ENCODE measurements around the gene FSTL1. TPM values are rescaled to one million over a fixed set of nuclear protein-coding genes. Genes with fewer than 3 reads are reported as not detected.
A peak's percentile ranks its signal among the peaks of the same experiment; 100 is the strongest.

Gene FSTL1
- polyA plus RNA-seq, 2 of the 4 experiments (the other 2 are of a cell fraction): 57.7 to 118 TPM

- TF ChIP-seq GATA3 (IDR thresholded peaks at IDR 0.05; ENCODE audit: borderline replicate concordance) (no peak), TP53 (CRISPR knock-in tag; IDR thresholded peaks at IDR 0.05) (no peak), RAD21 (conservative IDR thresholded peaks at IDR 0.05 in 1 of 2, IDR thresholded peaks at IDR 0.05 in 1 of 2) (no peak), RCOR1 (IDR thresholded peaks at IDR 0.05; ENCODE audit: low read depth, low read length) (no peak), CBX8 (IDR thresholded peaks at IDR 0.05) (no peak), PBX3 (IDR thresholded peaks at IDR 0.05) (no peak), TFCP2L1 (CRISPR knock-in tag; IDR thresholded peaks at IDR 0.05) (no peak), HOXA7 (CRISPR knock-in tag; IDR thresholded peaks at IDR 0.05) (no peak), HOXB13 (CRISPR knock-in tag; IDR thresholded peaks at IDR 0.05; ENCODE audit: low read depth) (no peak), ZFP36 (IDR thresholded peaks at IDR 0.05; ENCODE audit: borderline replicate concordance, partially characterized antibody) (no peak), KDM1A (IDR thresholded peaks at IDR 0.05; ENCODE audit: low read depth) (no peak), EHMT2 (IDR thresholded peaks at IDR 0.05; ENCODE audit: low read depth) (no peak), EP300 (IDR thresholded peaks at IDR 0.05) (no peak), CHD2 (IDR thresholded peaks at IDR 0.05; ENCODE audit: low read length, partially characterized antibody) (no peak), CHD4 (IDR thresholded peaks at IDR 0.05; ENCODE audit: borderline replicate concordance) (no peak)
- TF ChIP-seq, protein P1, sequence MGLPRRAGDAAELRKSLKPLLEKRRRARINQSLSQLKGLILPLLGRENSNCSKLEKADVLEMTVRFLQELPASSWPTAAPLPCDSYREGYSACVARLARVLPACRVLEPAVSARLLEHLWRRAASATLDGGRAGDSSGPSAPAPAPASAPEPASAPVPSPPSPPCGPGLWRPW (IDR thresholded peaks at IDR 0.05): no peak
- TF ChIP-seq, protein P2, sequence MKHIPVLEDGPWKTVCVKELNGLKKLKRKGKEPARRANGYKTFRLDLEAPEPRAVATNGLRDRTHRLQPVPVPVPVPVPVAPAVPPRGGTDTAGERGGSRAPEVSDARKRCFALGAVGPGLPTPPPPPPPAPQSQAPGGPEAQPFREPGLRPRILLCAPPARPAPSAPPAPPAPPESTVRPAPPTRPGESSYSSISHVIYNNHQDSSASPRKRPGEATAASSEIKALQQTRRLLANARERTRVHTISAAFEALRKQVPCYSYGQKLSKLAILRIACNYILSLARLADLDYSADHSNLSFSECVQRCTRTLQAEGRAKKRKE (CRISPR knock-in tag; IDR thresholded peaks at IDR 0.05; ENCODE audit: low read depth): no peak
- WGBS (ENCODE audit: missing lambda C conversion rate): 0% methylated on average over 1 of the region's 1 CpG
- ATAC-seq: peak in 1 of 2 experiments; percentile 43; a peak in 2 of 6 replicates
- no peak overlapping the region for H3K27ac ChIP-seq
- FAIRE-seq: no peak
- DNase-seq (ENCODE audit: low read depth in 1 of 2, low spot score in 1 of 2): no peak
- POLR2A ChIA-PET: no interaction called here
- no peak overlapping the region for H3K4me2 ChIP-seq
- H3K4me3 ChIP-seq: no peak overlapping the region
- no peaks in the 10 kb centered on the region for H3K9me3 ChIP-seq
- CTCF ChIA-PET: interaction anchor here (0.6 kb wide), 2 partner anchors 66 to 1798 kb away, joined by 3 read pairs; no protein-coding TSS in a partner anchor
- no peaks in the 10 kb centered on the region for H3K4me1 ChIP-seq
Observed at GRCh38 chr3:120364821-120365220, 86.0 kb downstream of the FSTL1 start.

DNA sequence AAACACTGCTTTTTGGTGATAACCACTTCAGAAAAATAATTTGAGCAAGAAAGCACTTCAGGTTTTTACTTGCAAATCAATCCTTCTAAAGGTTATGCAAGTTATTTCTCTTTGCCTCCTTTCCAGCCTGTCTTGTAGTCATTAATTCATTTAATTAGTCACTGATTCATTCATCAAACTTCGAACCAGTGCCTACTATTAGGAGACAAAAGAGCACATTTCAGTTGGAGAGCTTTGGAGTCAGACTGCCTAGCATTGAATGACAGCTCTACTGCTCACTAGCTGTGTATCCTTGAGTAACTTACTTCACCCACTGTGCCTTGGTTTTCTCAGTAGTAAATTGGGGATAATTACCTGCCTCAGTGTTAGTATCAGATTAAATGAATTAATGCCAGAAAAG is 86.7 kb downstream of the FSTL1 start:
- FAIRE-seq (no peak), DNase-seq (ENCODE audit: low read depth in 1 of 2, low spot score in 1 of 2) (no peak), ATAC-seq (no peak)
- TF ChIP-seq KDM1A (IDR thresholded peaks at IDR 0.05; ENCODE audit: low read depth): no peak
- TF ChIP-seq EHMT2 (IDR thresholded peaks at IDR 0.05; ENCODE audit: low read depth): no peak
- no peak for TF ChIP-seq JUNB (IDR thresholded peaks at IDR 0.05)
- TF ChIP-seq ZC3H11A (IDR thresholded peaks at IDR 0.05): no peak
- no peak for TF ChIP-seq TFCP2L1 (CRISPR knock-in tag; IDR thresholded peaks at IDR 0.05)
- TF ChIP-seq HOXA7 (CRISPR knock-in tag; IDR thresholded peaks at IDR 0.05): no peak
- no peak for TF ChIP-seq FOXS1 (CRISPR knock-in tag; IDR thresholded peaks at IDR 0.05)
- no peak for TF ChIP-seq RARB (CRISPR knock-in tag; IDR thresholded peaks at IDR 0.05)
- no peak for TF ChIP-seq JUN (IDR thresholded peaks at IDR 0.05)
- no peak for TF ChIP-seq PHF8 (IDR thresholded peaks at IDR 0.05; ENCODE audit: borderline replicate concordance, low read depth)
- no peak for TF ChIP-seq GATA3 (IDR thresholded peaks at IDR 0.05; ENCODE audit: borderline replicate concordance)
- TF ChIP-seq HDAC2 (IDR thresholded peaks at IDR 0.05): no peak
- TF ChIP-seq BHLHE40 (IDR thresholded peaks at IDR 0.05; ENCODE audit: low read depth, low read length): no peak
- TF ChIP-seq CHD2 (IDR thresholded peaks at IDR 0.05; ENCODE audit: low read length, partially characterized antibody): no peak
- TF ChIP-seq, protein P3, sequence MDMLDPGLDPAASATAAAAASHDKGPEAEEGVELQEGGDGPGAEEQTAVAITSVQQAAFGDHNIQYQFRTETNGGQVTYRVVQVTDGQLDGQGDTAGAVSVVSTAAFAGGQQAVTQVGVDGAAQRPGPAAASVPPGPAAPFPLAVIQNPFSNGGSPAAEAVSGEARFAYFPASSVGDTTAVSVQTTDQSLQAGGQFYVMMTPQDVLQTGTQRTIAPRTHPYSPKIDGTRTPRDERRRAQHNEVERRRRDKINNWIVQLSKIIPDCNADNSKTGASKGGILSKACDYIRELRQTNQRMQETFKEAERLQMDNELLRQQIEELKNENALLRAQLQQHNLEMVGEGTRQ (IDR thresholded peaks at IDR 0.05): no peak
- TF ChIP-seq ZNF302 (CRISPR knock-in tag; IDR thresholded peaks at IDR 0.05): no peak
- ChIA-PET CTCF (interaction anchor here (0.6 to 0.9 kb wide), 2 partner anchors 94 to 1799 kb away, joined by 3 to 5 read pairs; no protein-coding TSS in a partner anchor), POLR2A (no interaction called here)
- H3K4me2 ChIP-seq: no peak overlapping the region
- no peak overlapping the region for H3K4me3 ChIP-seq
- no peaks in the 10 kb centered on the region for H3K9me3 ChIP-seq
- no peaks in the 10 kb centered on the region for H3K4me1 ChIP-seq
- no peak overlapping the region for H3K27ac ChIP-seq
- WGBS (ENCODE audit: missing lambda C conversion rate): 10% methylated on average over 1 of the region's 1 CpG
